GM18909 (cell line): ENCODE results near the gene OSBPL1A.

Experiments
- ATAC-seq: cut with Tn5 transposase; IDR thresholded peaks from one replicate; pipeline ENCODE4 v1.9.1; 2021; ENCODE audit warnings: mild to moderate bottlenecking; ENCODE audit not compliant: unreplicated experiment, poor library complexity

OSBPL1A gene

GRCh38 chr18:24270937-24271380, 126.7 kb downstream of the OSBPL1A start:
- no peak for ATAC-seq

- no peak for ATAC-seq
Measured at GRCh38 chr18:24270358-24270936, 127.2 kb downstream of the OSBPL1A start.

GRCh38 chr18:24268784-24269550, 128.7 kb downstream of the OSBPL1A start:
- no peak for ATAC-seq

- ATAC-seq: no peak
Measured at GRCh38 chr18:24267878-24268277, 129.7 kb downstream of the OSBPL1A start.

GRCh38 chr18:24266131-24266530, 131.5 kb downstream of the OSBPL1A start:
- ATAC-seq: no peak

GRCh38 chr18:24265502-24266064, 132.0 kb downstream of the OSBPL1A start:
- ATAC-seq: no peak

DNA sequence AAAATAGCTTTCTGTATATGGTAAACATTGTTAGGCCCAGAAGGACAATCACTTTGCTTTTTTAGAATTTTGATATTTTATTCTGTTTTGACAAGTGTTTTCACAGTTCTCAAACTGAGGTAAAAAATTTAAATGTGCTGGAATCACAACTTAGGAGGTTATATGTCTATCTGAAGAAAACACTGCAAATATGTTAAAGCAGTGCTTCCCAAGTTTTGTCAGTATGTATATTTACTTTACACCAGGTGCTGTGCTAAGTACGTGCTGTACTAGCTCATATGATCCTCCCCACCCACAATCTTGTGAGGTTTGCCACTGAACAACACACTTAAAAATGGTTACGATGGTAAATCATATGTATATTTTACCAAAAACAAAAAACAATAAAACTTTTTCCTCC, 134.6 kb downstream of the OSBPL1A start:
- no peak for ATAC-seq

DNA sequence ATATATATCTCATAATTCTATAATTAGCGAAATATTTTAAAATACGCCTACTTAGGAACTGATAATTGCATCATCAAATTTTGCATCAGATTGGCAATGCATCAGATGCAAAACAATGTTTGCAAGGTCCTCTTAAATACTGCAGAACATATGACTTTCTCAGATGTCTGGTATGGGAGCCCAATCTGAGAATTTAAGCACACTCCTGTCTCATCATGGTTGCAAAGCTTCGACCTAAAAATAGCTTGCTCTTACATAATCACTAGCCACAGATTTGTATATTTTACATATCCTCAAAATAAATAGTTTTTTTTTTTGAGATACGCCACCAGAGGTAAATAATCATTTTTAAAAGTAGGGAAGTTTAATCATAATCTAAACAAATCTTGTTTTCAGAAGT, 135.5 kb downstream of the OSBPL1A start:
- no peak for ATAC-seq

- no peak for ATAC-seq
Measured at GRCh38 chr18:24259869-24260641, 137.6 kb downstream of the OSBPL1A start.

DNA sequence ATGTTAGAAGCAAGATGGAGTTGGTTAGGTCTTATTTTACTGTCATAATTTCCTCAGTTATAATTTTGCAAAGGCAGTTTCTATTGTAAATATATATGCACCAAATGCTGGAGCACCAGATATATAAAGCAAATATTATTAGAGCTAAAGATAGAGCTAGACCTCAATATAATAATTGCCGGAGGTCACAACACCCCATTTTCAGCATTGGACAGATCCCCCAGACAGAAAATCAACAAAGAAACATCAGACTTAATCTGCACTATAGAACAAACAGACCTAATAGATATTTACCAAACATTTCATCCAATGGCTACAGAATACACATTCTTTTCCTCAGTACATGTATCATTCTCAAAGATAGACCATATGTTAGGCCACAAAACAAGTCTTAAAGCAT, 143.6 kb downstream of the OSBPL1A start:
- ATAC-seq: no peak

GRCh38 chr18:24249716-24250115, 147.9 kb downstream of the OSBPL1A start:
- no peak for ATAC-seq

GRCh38 chr18:24248359-24248758, 149.3 kb downstream of the OSBPL1A start:
- ATAC-seq: no peak

DNA sequence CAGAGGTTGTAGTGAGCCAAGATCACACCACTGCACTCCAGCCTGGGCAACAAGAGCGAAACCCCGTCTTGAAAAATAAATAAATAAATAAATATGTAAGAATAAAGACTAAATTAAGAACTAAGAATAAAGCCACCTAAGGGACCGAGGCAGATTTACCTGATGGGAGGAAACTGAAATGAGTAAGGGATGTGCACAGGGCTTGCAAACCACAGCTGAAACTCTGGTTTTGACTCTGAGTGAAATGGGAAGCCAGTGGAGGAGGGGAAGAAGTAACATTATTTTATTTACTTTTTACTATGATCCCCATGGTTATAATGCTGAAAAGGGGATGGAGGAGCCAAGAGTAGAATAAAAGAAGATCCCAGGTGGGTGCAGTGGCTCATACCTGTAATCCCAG, 151.5 kb downstream of the OSBPL1A start:
- peak; percentile 81 for ATAC-seq

DNA sequence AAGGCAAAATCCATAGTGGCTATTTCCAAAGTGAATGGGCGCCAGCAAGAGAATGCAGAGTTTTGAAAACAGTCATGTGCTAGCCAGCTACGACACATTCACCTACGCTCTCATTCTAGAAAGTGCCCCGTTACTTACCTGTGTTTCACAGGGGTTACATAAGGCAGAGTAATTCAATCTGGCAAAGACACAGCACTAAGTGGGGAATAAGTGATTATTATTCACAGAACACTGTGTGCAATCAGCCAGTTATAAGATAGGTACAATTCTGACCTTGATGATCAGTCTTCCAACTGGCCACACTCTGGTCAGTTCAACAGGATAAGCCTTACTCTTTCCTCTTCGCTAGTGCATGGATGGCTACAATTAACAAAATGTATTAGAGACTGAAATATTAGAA, 152.9 kb downstream of the OSBPL1A start:
- no peak for ATAC-seq

- no peak for ATAC-seq
Measured at GRCh38 chr18:24243677-24244076, 153.9 kb downstream of the OSBPL1A start.

- no peak for ATAC-seq
Measured at GRCh38 chr18:24239341-24239740, 158.3 kb downstream of the OSBPL1A start.

DNA sequence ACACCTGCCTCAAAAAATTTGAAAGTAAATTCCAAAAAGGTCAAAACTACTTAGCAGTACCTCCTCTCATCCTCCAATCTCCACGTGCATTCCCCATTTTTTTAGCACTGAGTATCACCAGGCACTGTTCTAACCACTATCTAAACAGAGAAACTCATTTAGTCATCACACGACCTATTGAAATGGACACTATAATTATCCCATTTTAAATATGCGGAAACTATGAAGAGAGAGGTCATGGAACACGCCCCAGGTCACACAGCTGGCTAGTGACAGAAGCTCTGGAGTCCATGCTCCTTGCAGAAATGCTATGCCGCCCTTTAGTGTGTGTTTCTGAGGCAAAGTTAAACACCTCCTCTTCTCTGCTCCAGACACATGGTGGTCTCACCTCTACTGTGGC, 159.2 kb downstream of the OSBPL1A start:
- ATAC-seq: no peak

- no peak for ATAC-seq
Measured at GRCh38 chr18:24234850-24235418, 162.7 kb downstream of the OSBPL1A start.

DNA sequence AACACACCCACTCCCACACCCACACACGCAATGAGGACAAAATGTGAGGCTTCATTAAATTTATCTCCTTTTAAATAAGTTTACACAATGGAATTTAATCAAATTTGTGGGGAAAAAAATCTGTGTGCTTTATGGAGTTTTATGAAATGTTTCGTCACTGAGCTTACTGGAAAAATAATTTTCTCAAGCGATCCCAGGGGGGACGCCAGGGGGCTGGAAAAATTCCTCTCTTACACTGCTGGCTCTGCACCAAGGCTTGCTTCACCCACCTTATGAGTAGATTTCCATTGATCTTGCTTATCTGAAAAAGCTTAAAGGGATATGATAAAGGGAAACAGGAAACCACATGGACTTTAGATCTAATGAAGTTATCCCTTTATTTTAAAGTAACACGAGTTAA, 163.3 kb downstream of the OSBPL1A start:
- ATAC-seq: no peak

DNA sequence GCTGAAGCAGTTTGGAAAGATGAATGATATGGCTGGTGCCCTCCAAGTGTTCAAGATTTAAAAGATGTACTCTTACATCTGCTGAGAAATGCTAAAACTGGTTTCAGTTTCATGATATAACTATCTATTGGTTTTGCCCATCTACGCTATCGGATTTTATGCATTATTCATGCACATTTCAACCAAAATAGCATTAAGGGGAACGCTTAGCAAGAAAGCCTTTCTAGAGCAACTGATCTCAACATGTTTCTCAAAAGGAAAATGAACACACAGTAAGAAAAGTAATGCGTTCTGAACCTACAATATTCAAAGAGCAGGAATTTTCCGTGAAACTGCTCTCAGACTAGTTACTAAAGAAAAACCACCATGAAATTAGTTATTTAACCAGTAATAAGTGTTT, 164.8 kb downstream of the OSBPL1A start:
- ATAC-seq: no peak
